ENCODE measurements around the gene PPP6R2. TPM values are rescaled to one million over a fixed set of nuclear protein-coding genes. Genes with fewer than 3 reads are reported as not detected.

PPP6R2 gene
- polyA plus RNA-seq, 1 donor from 2014 or later, result 85.4 TPM

GRCh38 chr22:50400406-50400805 lies 57.3 kb downstream of the PPP6R2 start:
- H3K9me2 ChIP-seq (ENCODE audit: insufficient read depth, low read length), result no peaks in the 10 kb centered on the region
- H2AFZ ChIP-seq (ENCODE audit: low read depth, low read length), result no peak overlapping the region
- H3K79me2 ChIP-seq (replicated peaks; ENCODE audit: insufficient read depth, low read length), result no peaks in the 10 kb centered on the region
- no peaks in the 10 kb centered on the region for H3K9me3 ChIP-seq (ENCODE audit: low read length)
- H3K27ac ChIP-seq (ENCODE audit: low read length), result no peak overlapping the region
- no peak overlapping the region for H3K4me3 ChIP-seq (ENCODE audit: low read length)
- no peaks in the 10 kb centered on the region for H4K20me1 ChIP-seq (ENCODE audit: insufficient read depth)
- TF ChIP-seq MXI1 (conservative IDR thresholded peaks at IDR 0.05; ENCODE audit: poor library complexity, severe bottlenecking) (no peak), RAD21 (conservative IDR thresholded peaks at IDR 0.05) (no peak), POLR2AphosphoS5 (IDR thresholded peaks at IDR 0.05) (no peak), EZH2 (IDR thresholded peaks at IDR 0.05; ENCODE audit: borderline replicate concordance, insufficient read depth, low read length, poor library complexity, severe bottlenecking) (no peak), TAF1 (IDR thresholded peaks at IDR 0.05; ENCODE audit: low read depth) (no peak), SMC3 (conservative IDR thresholded peaks at IDR 0.05; ENCODE audit: poor library complexity) (no peak)
- TF ChIP-seq, protein P1, sequence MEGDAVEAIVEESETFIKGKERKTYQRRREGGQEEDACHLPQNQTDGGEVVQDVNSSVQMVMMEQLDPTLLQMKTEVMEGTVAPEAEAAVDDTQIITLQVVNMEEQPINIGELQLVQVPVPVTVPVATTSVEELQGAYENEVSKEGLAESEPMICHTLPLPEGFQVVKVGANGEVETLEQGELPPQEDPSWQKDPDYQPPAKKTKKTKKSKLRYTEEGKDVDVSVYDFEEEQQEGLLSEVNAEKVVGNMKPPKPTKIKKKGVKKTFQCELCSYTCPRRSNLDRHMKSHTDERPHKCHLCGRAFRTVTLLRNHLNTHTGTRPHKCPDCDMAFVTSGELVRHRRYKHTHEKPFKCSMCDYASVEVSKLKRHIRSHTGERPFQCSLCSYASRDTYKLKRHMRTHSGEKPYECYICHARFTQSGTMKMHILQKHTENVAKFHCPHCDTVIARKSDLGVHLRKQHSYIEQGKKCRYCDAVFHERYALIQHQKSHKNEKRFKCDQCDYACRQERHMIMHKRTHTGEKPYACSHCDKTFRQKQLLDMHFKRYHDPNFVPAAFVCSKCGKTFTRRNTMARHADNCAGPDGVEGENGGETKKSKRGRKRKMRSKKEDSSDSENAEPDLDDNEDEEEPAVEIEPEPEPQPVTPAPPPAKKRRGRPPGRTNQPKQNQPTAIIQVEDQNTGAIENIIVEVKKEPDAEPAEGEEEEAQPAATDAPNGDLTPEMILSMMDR (IDR thresholded peaks at IDR 0.05; ENCODE audit: poor library complexity, severe bottlenecking), result no peak
- TF ChIP-seq, protein P2, sequence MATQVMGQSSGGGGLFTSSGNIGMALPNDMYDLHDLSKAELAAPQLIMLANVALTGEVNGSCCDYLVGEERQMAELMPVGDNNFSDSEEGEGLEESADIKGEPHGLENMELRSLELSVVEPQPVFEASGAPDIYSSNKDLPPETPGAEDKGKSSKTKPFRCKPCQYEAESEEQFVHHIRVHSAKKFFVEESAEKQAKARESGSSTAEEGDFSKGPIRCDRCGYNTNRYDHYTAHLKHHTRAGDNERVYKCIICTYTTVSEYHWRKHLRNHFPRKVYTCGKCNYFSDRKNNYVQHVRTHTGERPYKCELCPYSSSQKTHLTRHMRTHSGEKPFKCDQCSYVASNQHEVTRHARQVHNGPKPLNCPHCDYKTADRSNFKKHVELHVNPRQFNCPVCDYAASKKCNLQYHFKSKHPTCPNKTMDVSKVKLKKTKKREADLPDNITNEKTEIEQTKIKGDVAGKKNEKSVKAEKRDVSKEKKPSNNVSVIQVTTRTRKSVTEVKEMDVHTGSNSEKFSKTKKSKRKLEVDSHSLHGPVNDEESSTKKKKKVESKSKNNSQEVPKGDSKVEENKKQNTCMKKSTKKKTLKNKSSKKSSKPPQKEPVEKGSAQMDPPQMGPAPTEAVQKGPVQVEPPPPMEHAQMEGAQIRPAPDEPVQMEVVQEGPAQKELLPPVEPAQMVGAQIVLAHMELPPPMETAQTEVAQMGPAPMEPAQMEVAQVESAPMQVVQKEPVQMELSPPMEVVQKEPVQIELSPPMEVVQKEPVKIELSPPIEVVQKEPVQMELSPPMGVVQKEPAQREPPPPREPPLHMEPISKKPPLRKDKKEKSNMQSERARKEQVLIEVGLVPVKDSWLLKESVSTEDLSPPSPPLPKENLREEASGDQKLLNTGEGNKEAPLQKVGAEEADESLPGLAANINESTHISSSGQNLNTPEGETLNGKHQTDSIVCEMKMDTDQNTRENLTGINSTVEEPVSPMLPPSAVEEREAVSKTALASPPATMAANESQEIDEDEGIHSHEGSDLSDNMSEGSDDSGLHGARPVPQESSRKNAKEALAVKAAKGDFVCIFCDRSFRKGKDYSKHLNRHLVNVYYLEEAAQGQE (IDR thresholded peaks at IDR 0.05; ENCODE audit: borderline replicate concordance), result no peak
- H3F3A ChIP-seq (ENCODE audit: insufficient read depth, low read length, poor library complexity, severe bottlenecking), result no peaks in the 10 kb centered on the region
- H3K36me3 ChIP-seq (ENCODE audit: insufficient read depth, low read length), result no peaks in the 10 kb centered on the region
- no peak overlapping the region for H3K4me2 ChIP-seq (ENCODE audit: low read length)
- H3K9ac ChIP-seq (ENCODE audit: low read length), result no peak overlapping the region
- H3K27me3 ChIP-seq (ENCODE audit: insufficient read depth, low read depth, low read length), result no peaks in the 10 kb centered on the region

DNA sequence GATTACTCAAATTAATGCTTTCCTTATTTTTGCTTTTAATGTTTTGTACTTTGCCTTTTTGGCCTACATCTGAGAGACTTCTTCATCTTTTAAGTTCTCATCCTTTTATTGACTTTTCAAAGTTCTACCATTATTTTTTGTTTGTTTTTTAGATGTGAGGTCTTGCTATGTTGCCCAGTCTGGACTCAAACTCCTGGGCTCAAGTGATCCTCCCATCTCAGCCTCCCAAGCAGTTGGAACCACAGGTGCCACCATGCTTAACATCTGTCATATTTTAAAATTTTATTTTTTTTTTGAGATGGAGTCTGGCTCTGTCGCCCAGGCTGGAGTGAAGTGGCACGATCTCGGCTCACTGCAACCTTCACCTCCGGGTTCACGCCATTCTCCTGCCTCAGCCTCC lies 57.8 kb downstream of the PPP6R2 start:
- H4K20me1 ChIP-seq (ENCODE audit: insufficient read depth), result no peaks in the 10 kb centered on the region
- TF ChIP-seq TAF1 (IDR thresholded peaks at IDR 0.05; ENCODE audit: low read depth) (no peak), EZH2 (IDR thresholded peaks at IDR 0.05; ENCODE audit: borderline replicate concordance, insufficient read depth, low read length, poor library complexity, severe bottlenecking) (no peak), POLR2AphosphoS5 (IDR thresholded peaks at IDR 0.05) (no peak), MXI1 (conservative IDR thresholded peaks at IDR 0.05; ENCODE audit: poor library complexity, severe bottlenecking) (no peak), RAD21 (conservative IDR thresholded peaks at IDR 0.05) (no peak), EP300 (conservative IDR thresholded peaks at IDR 0.05; ENCODE audit: poor library complexity, severe bottlenecking) (no peak), SMC3 (conservative IDR thresholded peaks at IDR 0.05; ENCODE audit: poor library complexity) (no peak)
- TF ChIP-seq, protein P2 (IDR thresholded peaks at IDR 0.05; ENCODE audit: borderline replicate concordance), result no peak
- TF ChIP-seq, protein P1 (IDR thresholded peaks at IDR 0.05; ENCODE audit: poor library complexity, severe bottlenecking), result no peak

More for the DNA sequence above, 57.8 kb downstream of the PPP6R2 start:
- Histone ChIP-seq H3K9me2 (ENCODE audit: insufficient read depth, low read length) (no peaks in the 10 kb centered on the region), H3K4me3 (ENCODE audit: low read length) (no peak overlapping the region), H2AFZ (ENCODE audit: low read depth, low read length) (no peak overlapping the region), H3K4me2 (ENCODE audit: low read length) (no peak overlapping the region), H3K79me2 (replicated peaks; ENCODE audit: insufficient read depth, low read length) (no peaks in the 10 kb centered on the region), H3F3A (ENCODE audit: insufficient read depth, low read length, poor library complexity, severe bottlenecking) (no peaks in the 10 kb centered on the region), H3K27me3 (ENCODE audit: insufficient read depth, low read depth, low read length) (no peaks in the 10 kb centered on the region), H3K9ac (ENCODE audit: low read length) (no peak overlapping the region), H3K36me3 (ENCODE audit: insufficient read depth, low read length) (no peaks in the 10 kb centered on the region), H3K9me3 (ENCODE audit: low read length) (no peaks in the 10 kb centered on the region), H3K27ac (ENCODE audit: low read length) (no peak overlapping the region)

Data from neural cell (in vitro differentiated cells).